K562 (cell line): ENCODE data around the gene TRIM45. TPM values are rescaled to one million over a fixed set of nuclear protein-coding genes. Genes with fewer than 3 reads are reported as not detected.

Source experiments
- CBX5 ChIP-seq: IDR thresholded peaks from 2 replicates; pipeline ENCODE4 v1.6.1; 2014; ENCODE audit warnings: low read depth, borderline replicate concordance
- CREB1 ChIP-seq, 2 experiments: sonication (generic) in 1 of 2; formaldehyde crosslinking in 1 of 2; IDR thresholded peaks; 2 replicates each; pipeline versions ENCODE4 v1.6.1 to v1.8.0; 2012 to 2022; ENCODE audit warnings: inconsistent platforms in 1 of 2, mild to moderate bottlenecking in 1 of 2, missing genetic modification reagents in 1 of 2, moderate library complexity in 1 of 2
- DPF2 ChIP-seq: fragments of 450-650 bp; IDR thresholded peaks from 2 replicates; pipeline ENCODE4 v1.6.1; 2016
- HCFC1 ChIP-seq: IDR thresholded peaks from 2 replicates; pipeline ENCODE4 v1.6.1; 2012; ENCODE audit warnings: low read depth, low read length, improper control_type of control experiment
- KDM1A ChIP-seq, 2 experiments: fragments of 450-650 bp; IDR thresholded peaks; 2 replicates each; pipeline ENCODE4 v1.6.1; 2016; ENCODE audit warnings: mild to moderate bottlenecking in 2 of 2
- MAFF ChIP-seq: IDR thresholded peaks from 2 replicates; pipeline ENCODE4 v1.6.1; 2012; ENCODE audit warnings: low read length, improper control_type of control experiment
- MAFG ChIP-seq: fragments of 450-650 bp; conservative IDR thresholded peaks from 2 replicates; pipeline ENCODE4 v1.6.1; 2016; ENCODE audit warnings: missing genetic modification characterization, missing compliant biosample characterization
- PBX2 ChIP-seq, 2 experiments: IDR thresholded peaks in 1 of 2; conservative IDR thresholded peaks in 1 of 2; 2 replicates each; pipeline ENCODE4 v1.6.1; 2016; ENCODE audit warnings: low read depth in 2 of 2, mild to moderate bottlenecking in 1 of 2, missing compliant biosample characterization in 1 of 2, missing genetic modification characterization in 1 of 2, moderate library complexity in 1 of 2
- PRMT5 ChIP-seq: sonication (generic); formaldehyde crosslinking; IDR thresholded peaks from 2 replicates; pipeline ENCODE4 v1.5.0; 2020; ENCODE audit warnings: missing genetic modification reagents
- RBBP5 ChIP-seq: fragments of 200-600 bp; sonication (generic); IDR thresholded peaks from 2 replicates; pipeline ENCODE4 v1.6.1; 2012; ENCODE audit warnings: borderline replicate concordance, mild to moderate bottlenecking, low read length, control low read depth, inconsistent platforms; ENCODE audit not compliant: insufficient read depth, poor library complexity, severe bottlenecking
- SMARCC2 ChIP-seq: fragments of 450-650 bp; IDR thresholded peaks from 2 replicates; pipeline ENCODE4 v1.6.1; 2017; ENCODE audit warnings: antibody characterized with exemption, moderate library complexity, mild to moderate bottlenecking, low read depth
- SPI1 ChIP-seq: IDR thresholded peaks from 2 replicates; pipeline ENCODE4 v1.6.1; 2011; ENCODE audit warnings: low read depth, low read length, control low read depth, borderline replicate concordance
- TEAD1 ChIP-seq, 2 experiments: fragments of 450-650 bp in 1 of 2; sonication (generic) in 1 of 2; formaldehyde crosslinking; IDR thresholded peaks; 2 replicates each; pipeline versions ENCODE4 v1.4.0 to v1.8.0; 2020 to 2022; ENCODE audit warnings: mild to moderate bottlenecking in 2 of 2, missing genetic modification reagents in 1 of 2
- TRIM25 ChIP-seq: fragments of 450-650 bp; IDR thresholded peaks from 2 replicates; pipeline ENCODE4 v1.7.0; 2016; ENCODE audit warnings: borderline replicate concordance
- ZEB2 ChIP-seq: fragments of 450-650 bp; IDR thresholded peaks from 2 replicates; pipeline ENCODE4 v1.6.1; 2016
- ZFX ChIP-seq: sonication (generic); formaldehyde crosslinking; IDR thresholded peaks from 2 replicates; pipeline ENCODE4 v1.8.0; 2022; ENCODE audit warnings: mild to moderate bottlenecking, missing genetic modification reagents, moderate library complexity
- ZNF146 ChIP-seq: IDR thresholded peaks from one replicate; pipeline ENCODE4 v1.6.1; 2018; ENCODE audit warnings: missing compliant biosample characterization; ENCODE audit not compliant: unreplicated experiment
- ZNF311 ChIP-seq: fragments of 250-450 bp; sonication (Bioruptor Pico); IDR thresholded peaks from 2 replicates; pipeline ENCODE4 v1.4.0; 2020; ENCODE audit warnings: mild to moderate bottlenecking, moderate library complexity
- ZNF592 ChIP-seq: fragments of 450-650 bp; IDR thresholded peaks from 2 replicates; pipeline ENCODE4 v1.6.1; 2017; ENCODE audit warnings: antibody characterized with exemption, mild to moderate bottlenecking
- ZNF707 ChIP-seq: fragments of 250-450 bp; sonication (Bioruptor Pico); conservative IDR thresholded peaks from 2 replicates; pipeline ENCODE4 v1.8.0; 2022; ENCODE audit warnings: inconsistent platforms, mild to moderate bottlenecking, moderate library complexity
- polyA plus RNA-seq, 8 experiments: library from polyadenylated mRNA; depleted of rRNA in 4 of 8; stranded (reverse) in 5 of 8; unstranded in 3 of 8; fragments of >200 nt; fragmentation: Nextera tagmentation in 2 of 8; fragmentation: Illumina TruSeq in 1 of 8; extraction: Ambion mirVana in 2 of 8; extraction: Trizol in 1 of 8; gene quantifications; 2 replicates each; pipeline versions ENCODE4 v1.2.1 to v1.2.3, GENCODE V29; 2011 to 2014; ENCODE audit warnings: inconsistent platforms in 1 of 8, missing spikeins in 1 of 8
- total RNA-seq, 7 experiments: library from RNA; depleted of rRNA in 6 of 7; stranded (reverse); fragments of >200 nt in 6 of 7; fragmentation: Illumina TruSeq in 2 of 7; extraction: Trizol in 2 of 7; gene quantifications; 2 replicates each; pipeline versions ENCODE4 v1.2.1 to v1.2.3, GENCODE V29; 2011 to 2021; ENCODE audit warnings: low replicate concordance in 1 of 7

TRIM45 gene
- total and polyA plus RNA-seq, 9 of the 15 experiments (the other 6 are each of a cell fraction or from before 2014, with no cell fraction given): 1.9 to 6.2 (median 3.6) TPM

GRCh38 chr1:117093091-117093534 lies 28.4 kb downstream of the TRIM45 start (continued):
- TF ChIP-seq PBX2 (CRISPR knock-in tag; IDR thresholded peaks at IDR 0.05; ENCODE audit: low read depth): no peak
- TF ChIP-seq PBX2 (tag; conservative IDR thresholded peaks at IDR 0.05; ENCODE audit: low read depth): peak; percentile 88
- peak; percentile 73 for TF ChIP-seq DPF2
- no peak for TF ChIP-seq ZNF146 (CRISPR knock-in tag)
- TF ChIP-seq PRMT5 (CRISPR knock-in tag): no peak
- no peak for TF ChIP-seq SPI1
- no peak for TF ChIP-seq TRIM25
- TF ChIP-seq TEAD1 (CRISPR knock-in tag; IDR thresholded peaks at IDR 0.05): peak; percentile 84 to 96
- TF ChIP-seq ZFX (CRISPR knock-in tag): no peak
- peak; percentile 53; the same call in 1 of the 2 replicates for TF ChIP-seq ZNF592
- TF ChIP-seq KDM1A (IDR thresholded peaks at IDR 0.05): 0 out of 4 replicates have a peak, but pooled peaks of 1 of the 2 experiments have one; percentile 6
- TF ChIP-seq ZEB2: 0 out of 2 replicates have a peak, but pooled peaks have one; percentile 26
- no peak for TF ChIP-seq ZNF311
- no peak for TF ChIP-seq CBX5
- peak; percentile 92 for TF ChIP-seq MAFG (tag)
- TF ChIP-seq ZNF707 (CRISPR knock-in tag): no peak
- 0 out of 2 replicates have a peak, but pooled peaks have one; percentile 41 for TF ChIP-seq CREB1 (IDR thresholded peaks at IDR 0.05)
- no peak for TF ChIP-seq CREB1 (CRISPR knock-in tag; IDR thresholded peaks at IDR 0.05)
- TF ChIP-seq RBBP5: peak; percentile 52
- peak; percentile 70 for TF ChIP-seq MAFF
- TF ChIP-seq HCFC1: peak; percentile 35
- 0 out of 2 replicates have a peak, but pooled peaks have one; percentile 44 for TF ChIP-seq SMARCC2
